B cell (primary cell): ENCODE data around the gene IL13. TPM values are rescaled to one million over a fixed set of nuclear protein-coding genes. Genes with fewer than 3 reads are reported as not detected.

Experiments
- ATAC-seq: fragments of 200-7000 bp; cut with Tn5 transposase; one replicate; pipeline ENCODE4 v1.10.0; 2021; ENCODE audit warnings: low read depth, mild to moderate bottlenecking, moderate number of reproducible peaks, moderate library complexity
- CTCF ChIA-PET: fragments of 350-600 bp; sonication (Branson Sonifier 250); formaldehyde crosslinking; loops from one replicate; lab custom pipeline; 2021; ENCODE audit warnings: antibody characterized with exemption, inconsistent platforms; lab: Charles Lee
- POLR2A ChIA-PET: fragments of 350-600 bp; sonication (Branson Sonifier 250); formaldehyde crosslinking; loops from one replicate; lab custom pipeline; 2021; ENCODE audit warnings: antibody characterized with exemption; lab: Charles Lee
- DNase-seq: peaks from one replicate; pipeline ENCODE4 v3.0.0; 2013
- H2AFZ ChIP-seq: 2 replicates; pipeline ENCODE4 v1.6.1; 2012; ENCODE audit warnings: mild to moderate bottlenecking, low read depth, low read length; ENCODE audit not compliant: insufficient read depth, poor library complexity, severe bottlenecking
- H3K27ac ChIP-seq, 2 donors: 1 replicate in 1 of 2; 2 replicates in 1 of 2; pipeline ENCODE4 v1.5.1; 2012 to 2013; ENCODE audit warnings: low read length in 2 of 2, mild to moderate bottlenecking in 2 of 2, moderate library complexity in 1 of 2
- H3K27me3 ChIP-seq, 4 experiments: fragments of 200-600 bp in 1 of 4; sonication (generic) in 1 of 4; replicated peaks in 1 of 4; 1 replicate in 2 of 4; 2 replicates in 2 of 4; pipeline versions ENCODE4 v1.6.1 to v1.7.0; 2013 to 2016; ENCODE audit warnings: low read length in 3 of 4, mild to moderate bottlenecking in 2 of 4, mixed read lengths in 1 of 4, moderate library complexity in 1 of 4; ENCODE audit not compliant: insufficient read depth in 4 of 4, control insufficient read depth in 3 of 4; ENCODE audit errors: control extremely low read depth in 1 of 4
- H3K36me3 ChIP-seq, 2 experiments: replicated peaks in 1 of 2; 1 replicate in 1 of 2; 2 replicates in 1 of 2; pipeline versions ENCODE4 v1.6.1 to v1.7.1; 2013; ENCODE audit warnings: low read length in 1 of 2; ENCODE audit not compliant: insufficient read depth in 2 of 2, control insufficient read depth in 1 of 2; ENCODE audit errors: control extremely low read depth in 1 of 2, extremely low read depth in 1 of 2
- H3K4me1 ChIP-seq, 2 donors: fragments of 200-600 bp in 1 of 2; sonication (generic) in 1 of 2; 1 replicate in 1 of 2; 2 replicates in 1 of 2; pipeline versions ENCODE4 v1.5.1 to v1.6.1; 2013 to 2017; ENCODE audit warnings: low read length in 2 of 2; ENCODE audit not compliant: control insufficient read depth in 2 of 2, insufficient read depth in 2 of 2
- H3K4me2 ChIP-seq: replicated peaks from 2 replicates; pipeline ENCODE3; 2012; ENCODE audit warnings: mild to moderate bottlenecking, low read depth, low read length; ENCODE audit not compliant: poor library complexity, severe bottlenecking
- H3K4me3 ChIP-seq, 5 experiments: fragments of 200-600 bp in 1 of 5; sonication (generic) in 1 of 5; 1 replicate in 3 of 5; 2 replicates in 2 of 5; pipeline versions ENCODE4 v1.5.1 to v1.7.0; 2011 to 2016; ENCODE audit warnings: low read length in 4 of 5, mild to moderate bottlenecking in 4 of 5, low read depth in 2 of 5, control low read depth in 1 of 5, moderate library complexity in 1 of 5; ENCODE audit not compliant: insufficient read depth in 1 of 5; ENCODE audit errors: control extremely low read depth in 1 of 5, extremely low read depth in 1 of 5
- H3K79me2 ChIP-seq: fragments of 200-600 bp; sonication (generic); one replicate; pipeline ENCODE4 v1.6.0; 2016; ENCODE audit warnings: low read length; ENCODE audit not compliant: control insufficient read depth, insufficient read depth
- H3K9ac ChIP-seq: fragments of 200-600 bp; sonication (generic); 2 replicates; pipeline ENCODE4 v1.6.1; 2017; ENCODE audit warnings: mild to moderate bottlenecking, low read length, moderate library complexity
- H3K9me3 ChIP-seq, 3 donors: one replicate each; pipeline versions ENCODE4 v1.6.1 to v1.7.1; 2013; ENCODE audit warnings: low read length in 2 of 3; ENCODE audit not compliant: control insufficient read depth in 2 of 3, insufficient read depth in 1 of 3; ENCODE audit errors: control extremely low read depth in 1 of 3
- H4K20me1 ChIP-seq: 2 replicates; pipeline ENCODE4 v1.6.0; 2012; ENCODE audit warnings: mild to moderate bottlenecking, low read length; ENCODE audit not compliant: insufficient read depth, control insufficient read depth, poor library complexity, severe bottlenecking
- H3K27ac Mint-ChIP-seq: one replicate; pipeline ENCODE4 v1.8.0; 2021; ENCODE audit warnings: mixed read lengths
- H3K27me3 Mint-ChIP-seq: one replicate; pipeline ENCODE4 v1.8.0; 2021; ENCODE audit warnings: mixed read lengths
- H3K4me1 Mint-ChIP-seq: one replicate; pipeline ENCODE4 v1.8.0; 2021; ENCODE audit warnings: mixed read lengths
- H3K4me3 Mint-ChIP-seq: one replicate; pipeline ENCODE4 v1.8.0; 2021; ENCODE audit warnings: mixed read lengths
- H3K9me3 Mint-ChIP-seq: one replicate; pipeline ENCODE4 v1.8.0; 2022; ENCODE audit warnings: mixed read lengths; ENCODE audit not compliant: insufficient read depth
- CTCF ChIP-seq: fragments of 200-600 bp; IDR thresholded peaks from one replicate; pipeline ENCODE4 v1.8.0; 2022; ENCODE audit warnings: antibody characterized with exemption, mild to moderate bottlenecking
- EZH2 ChIP-seq: IDR thresholded peaks from 2 replicates; pipeline ENCODE4 v1.6.1; 2012; ENCODE audit warnings: borderline replicate concordance, low read depth, mild to moderate bottlenecking, moderate library complexity, low read length; ENCODE audit not compliant: insufficient read depth, poor library complexity, severe bottlenecking
- WGBS: methylation state at CpG from one replicate; pipeline ENCODE4 v1.1.5; 2013; ENCODE audit warnings: missing lambda C conversion rate; ENCODE audit not compliant: insufficient coverage; 5-methylcytosine and 5-hydroxymethylcytosine counted together
- intact Hi-C: fragments of 100-400 bp; cut with micrococcal nuclease; formaldehyde crosslinking; loops from one replicate; pipeline ENCODE4 v1.10.0; 2022
- polyA plus RNA-seq: library from polyadenylated mRNA; depleted of rRNA; stranded (reverse); fragments of >200 nt; gene quantifications from 2 replicates; pipeline ENCODE4 v1.2.3, GENCODE V29; 2012
- total RNA-seq, 2 donors: library from RNA; stranded (reverse); fragments of 120-200 nt in 1 of 2; gene quantifications; 1 replicate in 1 of 2; 2 replicates in 1 of 2; pipeline versions ENCODE4 v1.2.3 to v1.2.4, GENCODE V29; 2013 to 2022

Gene IL13
- total and polyA plus RNA-seq, 2 donors (not counting 1 experiment from before 2014, with no cell fraction given) = 0.42 to 0.45 TPM

- Histone ChIP-seq H3K79me2 (no peaks in the 10 kb centered on the region), H2AFZ (peak overlapping the region; percentile 47), H3K27ac (no peak overlapping the region), H3K9me3 (peaks cover 0 to 8% (median 0%) of the 10 kb centered on the region in 3 donors), H3K4me3 (peak overlapping the region in 2 of 5 experiments; percentile 11 to 47), H3K27me3 (peaks cover 0 to 37% (median 14%) of the 10 kb centered on the region in 4 experiments), H3K4me1 (peaks cover 15 to 18% of the 10 kb centered on the region in 2 donors), H3K36me3 (no peaks in the 10 kb centered on the region), H4K20me1 (no peaks in the 10 kb centered on the region), H3K9ac (peak overlapping the region; percentile 55), H3K4me2 (peak overlapping the region; percentile 81)
- Mint-ChIP-seq H3K4me1 (peaks cover 16% of the 10 kb centered on the region), H3K27ac (no peak overlapping the region), H3K27me3 (peaks cover 38% of the 10 kb centered on the region), H3K9me3 (no peaks in the 10 kb centered on the region), H3K4me3 (peak overlapping the region; percentile 50)
- DNase-seq (no peak), ATAC-seq (no peak)
- intact Hi-C loops = no loop called here
- ChIA-PET POLR2A (no interaction called here), CTCF (no interaction called here)
- TF ChIP-seq EZH2 (no peak), CTCF (no peak)
- 46% methylated on average over 9 of the region's 12 CpGs for WGBS
Measured at GRCh38 chr5:132656774-132657355, 1.1 kb upstream of the IL13 start.
